Body of pancreas (tissue), 4 donors: ENCODE measurements around the gene NPR2.

Experiments
- POLR2A ChIP-seq, 3 donors: fragments of 450-650 bp; IDR thresholded peaks; one replicate each; pipeline ENCODE4 v1.6.1; 2016; ENCODE audit warnings: antibody characterized with exemption in 3 of 3, mild to moderate bottlenecking in 2 of 3
- TF ChIP-seq, protein P1 (sequence below), 7 experiments: fragments of 450-650 bp in 4 of 7; fragments of 200-600 bp in 3 of 7; sonication (generic) in 3 of 7; IDR thresholded peaks; one replicate each; pipeline ENCODE4 v1.5.1; 2016 to 2019; ENCODE audit warnings: antibody characterized with exemption in 7 of 7

DNA sequence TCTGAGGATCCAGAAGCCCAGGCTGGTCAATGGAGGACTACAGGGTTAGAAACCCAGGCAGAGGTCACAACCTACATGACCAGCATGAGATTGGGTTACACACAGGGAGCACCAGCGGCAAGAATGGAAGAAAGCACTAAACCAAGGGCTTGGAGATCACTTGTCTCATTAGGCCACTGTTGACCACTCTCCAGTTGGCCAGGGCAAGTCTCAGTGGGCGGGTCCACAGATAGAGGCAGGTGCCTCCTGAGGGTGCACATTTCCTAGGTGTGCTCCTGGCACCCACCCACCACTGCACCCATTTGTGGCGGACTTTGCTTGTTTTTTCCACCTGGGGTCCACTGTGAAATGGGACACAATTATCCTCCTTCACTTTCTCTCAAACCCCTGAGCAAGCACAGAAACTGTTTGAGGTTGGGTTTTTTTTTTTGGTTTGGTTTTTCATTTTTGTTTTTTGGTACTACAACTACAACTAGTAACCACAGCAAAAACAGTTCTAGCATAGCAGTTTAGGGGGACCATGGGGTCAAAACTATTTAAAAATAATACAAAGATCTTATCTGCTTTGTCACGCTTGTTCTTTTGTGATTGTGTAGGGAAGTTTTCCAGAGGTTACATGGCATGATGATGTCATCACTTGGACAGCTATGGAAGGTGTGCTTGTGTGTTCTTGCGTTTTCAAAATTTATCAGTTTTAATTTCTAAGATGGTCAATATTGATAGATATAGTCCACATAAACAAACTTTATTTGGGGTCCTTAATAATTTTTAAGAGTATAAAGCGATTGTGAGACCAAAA is 6.1 kb downstream of the NPR2 start:
- TF ChIP-seq POLR2A (IDR thresholded peaks at IDR 0.05), result no peak
- TF ChIP-seq, protein P1, sequence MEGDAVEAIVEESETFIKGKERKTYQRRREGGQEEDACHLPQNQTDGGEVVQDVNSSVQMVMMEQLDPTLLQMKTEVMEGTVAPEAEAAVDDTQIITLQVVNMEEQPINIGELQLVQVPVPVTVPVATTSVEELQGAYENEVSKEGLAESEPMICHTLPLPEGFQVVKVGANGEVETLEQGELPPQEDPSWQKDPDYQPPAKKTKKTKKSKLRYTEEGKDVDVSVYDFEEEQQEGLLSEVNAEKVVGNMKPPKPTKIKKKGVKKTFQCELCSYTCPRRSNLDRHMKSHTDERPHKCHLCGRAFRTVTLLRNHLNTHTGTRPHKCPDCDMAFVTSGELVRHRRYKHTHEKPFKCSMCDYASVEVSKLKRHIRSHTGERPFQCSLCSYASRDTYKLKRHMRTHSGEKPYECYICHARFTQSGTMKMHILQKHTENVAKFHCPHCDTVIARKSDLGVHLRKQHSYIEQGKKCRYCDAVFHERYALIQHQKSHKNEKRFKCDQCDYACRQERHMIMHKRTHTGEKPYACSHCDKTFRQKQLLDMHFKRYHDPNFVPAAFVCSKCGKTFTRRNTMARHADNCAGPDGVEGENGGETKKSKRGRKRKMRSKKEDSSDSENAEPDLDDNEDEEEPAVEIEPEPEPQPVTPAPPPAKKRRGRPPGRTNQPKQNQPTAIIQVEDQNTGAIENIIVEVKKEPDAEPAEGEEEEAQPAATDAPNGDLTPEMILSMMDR (IDR thresholded peaks at IDR 0.05), result no peak
